Mesenchymal stem cell (in vitro differentiated cells and primary cell): ENCODE data around the gene TSPEAR.
"Not testable (repeated sequence)": the region's sequence is repeated elsewhere in the genome, so short reads cannot be mapped to it uniquely, and the experiment has no call there.

Experiments used
- DNase-seq: peaks from one replicate; pipeline ENCODE4 v3.0.0-alpha.2; 2013
- H2AFZ ChIP-seq: one replicate; pipeline ENCODE4 v1.6.1; 2013; ENCODE audit warnings: low read depth, mild to moderate bottlenecking, control low read depth, inconsistent platforms, low read length, moderate library complexity
- H2AK5ac ChIP-seq: 2 replicates; pipeline ENCODE4 v1.6.1; 2013; ENCODE audit warnings: low read length, moderate library complexity, mild to moderate bottlenecking, inconsistent platforms; ENCODE audit not compliant: severe bottlenecking
- H2BK120ac ChIP-seq: one replicate; pipeline ENCODE4 v1.6.1; 2013; ENCODE audit warnings: low read depth, mild to moderate bottlenecking, inconsistent platforms, low read length, moderate library complexity
- H2BK12ac ChIP-seq, 2 experiments: one replicate each; pipeline ENCODE4 v1.6.1; 2013; ENCODE audit warnings: inconsistent platforms in 2 of 2, low read length in 2 of 2, mild to moderate bottlenecking in 2 of 2, moderate library complexity in 2 of 2, control low read depth in 1 of 2
- H2BK15ac ChIP-seq: one replicate; pipeline ENCODE4 v1.6.1; 2013; ENCODE audit warnings: mild to moderate bottlenecking, low read depth, inconsistent platforms; ENCODE audit not compliant: poor library complexity, severe bottlenecking
- H2BK5ac ChIP-seq: 2 replicates; pipeline ENCODE4 v1.6.1; 2013; ENCODE audit warnings: low read depth, mild to moderate bottlenecking, low read length, control low read depth, inconsistent platforms; ENCODE audit not compliant: poor library complexity, severe bottlenecking
- H3K14ac ChIP-seq, 2 experiments: one replicate each; pipeline ENCODE4 v1.6.1; 2013; ENCODE audit warnings: inconsistent platforms in 2 of 2, low read length in 2 of 2, control low read depth in 1 of 2, mild to moderate bottlenecking in 1 of 2, moderate library complexity in 1 of 2
- H3K18ac ChIP-seq, 2 experiments: one replicate each; pipeline ENCODE4 v1.6.1; 2013; ENCODE audit warnings: inconsistent platforms in 2 of 2, low read length in 2 of 2, control low read depth in 1 of 2, low read depth in 1 of 2, mild to moderate bottlenecking in 1 of 2
- H3K23ac ChIP-seq, 2 experiments: one replicate each; pipeline ENCODE4 v1.6.1; 2013; ENCODE audit warnings: inconsistent platforms in 2 of 2, low read length in 2 of 2, mild to moderate bottlenecking in 2 of 2, moderate library complexity in 2 of 2, control low read depth in 1 of 2
- H3K27ac ChIP-seq: 2 replicates; pipeline ENCODE4 v1.5.1; 2013; ENCODE audit warnings: mild to moderate bottlenecking, moderate library complexity, low read length, control low read depth, inconsistent platforms; ENCODE audit not compliant: poor library complexity, severe bottlenecking
- H3K27me3 ChIP-seq, 2 experiments: 2 replicates each; pipeline versions ENCODE4 v1.6.1 to v1.7.0; 2013; ENCODE audit warnings: low read length in 2 of 2, mild to moderate bottlenecking in 2 of 2, moderate library complexity in 2 of 2, control low read depth in 1 of 2, inconsistent platforms in 1 of 2; ENCODE audit not compliant: control insufficient read depth in 1 of 2, insufficient read depth in 1 of 2
- H3K36me3 ChIP-seq, 2 experiments: 2 replicates each; pipeline versions ENCODE4 v1.6.1 to v1.7.0; 2013; ENCODE audit warnings: low read length in 2 of 2, control low read depth in 1 of 2, inconsistent platforms in 1 of 2, low read depth in 1 of 2, mild to moderate bottlenecking in 1 of 2; ENCODE audit not compliant: insufficient read depth in 2 of 2, control insufficient read depth in 1 of 2
- H3K4ac ChIP-seq, 2 experiments: one replicate each; pipeline ENCODE4 v1.6.1; 2013; ENCODE audit warnings: inconsistent platforms in 2 of 2, low read length in 2 of 2, mild to moderate bottlenecking in 2 of 2, moderate library complexity in 2 of 2, control low read depth in 1 of 2, low read depth in 1 of 2
- H3K4me1 ChIP-seq: 2 replicates; pipeline ENCODE4 v1.6.1; 2013; ENCODE audit warnings: low read depth, low read length, control low read depth; ENCODE audit not compliant: control insufficient read depth, insufficient read depth
- H3K4me2 ChIP-seq: 2 replicates; pipeline ENCODE4 v1.6.1; 2013; ENCODE audit warnings: low read length, mild to moderate bottlenecking, inconsistent platforms; ENCODE audit not compliant: poor library complexity, severe bottlenecking
- H3K4me3 ChIP-seq, 2 experiments: 2 replicates each; pipeline versions ENCODE4 v1.5.1 to v1.7.0; 2013; ENCODE audit warnings: low read length in 2 of 2, mild to moderate bottlenecking in 2 of 2, control low read depth in 1 of 2, low read depth in 1 of 2; ENCODE audit not compliant: insufficient read depth in 1 of 2
- H3K79me1 ChIP-seq: replicated peaks from 2 replicates; pipeline ENCODE4 v1.6.1; 2013; ENCODE audit warnings: mild to moderate bottlenecking, control low read depth, low read length, inconsistent platforms; ENCODE audit not compliant: poor library complexity, severe bottlenecking
- H3K9ac ChIP-seq: 2 replicates; pipeline ENCODE4 v1.7.0; 2013; ENCODE audit warnings: mild to moderate bottlenecking, low read length, moderate library complexity
- H3K9me3 ChIP-seq: 2 replicates; pipeline ENCODE4 v1.7.0; 2013; ENCODE audit warnings: mild to moderate bottlenecking, low read length; ENCODE audit not compliant: control insufficient read depth
- H4K8ac ChIP-seq: one replicate; pipeline ENCODE4 v1.6.1; 2013; ENCODE audit warnings: inconsistent platforms, mild to moderate bottlenecking, low read length, moderate library complexity
- H4K91ac ChIP-seq: one replicate; pipeline ENCODE4 v1.6.1; 2013; ENCODE audit warnings: mild to moderate bottlenecking, low read length, inconsistent platforms
- WGBS: methylation state at CpG from one replicate; pipeline ENCODE4 v1.1.7; 2013; ENCODE audit warnings: mixed read lengths; 5-methylcytosine and 5-hydroxymethylcytosine counted together

Gene TSPEAR

GRCh38 chr21:44685050-44685449 lies 26.3 kb downstream of the TSPEAR start:
- H3K27me3 ChIP-seq: peaks cover 37 to 43% of the 10 kb centered on the region in 2 experiments

GRCh38 chr21:44684483-44684882 lies 26.9 kb downstream of the TSPEAR start:
- Histone ChIP-seq H3K4me1 (no peaks in the 10 kb centered on the region), H3K23ac (no peak overlapping the region), H3K18ac (no peak overlapping the region), H3K79me1 (no peaks in the 10 kb centered on the region), H2BK120ac (no peak overlapping the region), H3K14ac (no peak overlapping the region), H3K4me3 (no peak overlapping the region), H2BK15ac (no peak overlapping the region), H2AK5ac (no peak overlapping the region), H3K36me3 (no peaks in the 10 kb centered on the region), H4K8ac (no peak overlapping the region), H3K9me3 (no peaks in the 10 kb centered on the region), H3K4ac (no peak overlapping the region), H4K91ac (no peak overlapping the region), H3K9ac (no peak overlapping the region), H2BK12ac (no peak overlapping the region), H2AFZ (no peak overlapping the region), H3K27ac (no peak overlapping the region), H3K4me2 (no peak overlapping the region), H3K27me3 (peaks cover 37 to 43% of the 10 kb centered on the region in 2 experiments), H2BK5ac (no peak overlapping the region)
- DNase-seq: no peak
- WGBS: 48% methylated on average over 6 of the region's 6 CpGs

More at GRCh38 chr21:44685050-44685449, 26.3 kb downstream of the TSPEAR start:
- H3K27ac ChIP-seq, H3K18ac ChIP-seq, H3K23ac ChIP-seq, H3K14ac ChIP-seq, H3K36me3 ChIP-seq, H3K4me1 ChIP-seq, H2BK15ac ChIP-seq, H2BK12ac ChIP-seq, H2BK5ac ChIP-seq, H2AFZ ChIP-seq, H3K9ac ChIP-seq, H3K4me3 ChIP-seq, H3K79me1 ChIP-seq, H3K9me3 ChIP-seq, H2BK120ac ChIP-seq, H3K4ac ChIP-seq, H2AK5ac ChIP-seq, H4K91ac ChIP-seq, DNase-seq, H4K8ac ChIP-seq, H3K4me2 ChIP-seq: not testable (repeated sequence)
- WGBS: 72% methylated on average over 6 of the region's 6 CpGs

- Histone ChIP-seq H3K23ac (no peak overlapping the region), H2AFZ (no peak overlapping the region), H3K9ac (no peak overlapping the region), H3K9me3 (no peaks in the 10 kb centered on the region), H3K4ac (no peak overlapping the region), H3K79me1 (no peaks in the 10 kb centered on the region), H3K18ac (no peak overlapping the region), H3K4me3 (no peak overlapping the region), H3K4me1 (no peaks in the 10 kb centered on the region), H2BK120ac (no peak overlapping the region), H2BK5ac (no peak overlapping the region), H2BK12ac (no peak overlapping the region), H4K91ac (no peak overlapping the region), H4K8ac (no peak overlapping the region), H3K27me3 (peaks cover 37 to 43% of the 10 kb centered on the region in 2 experiments), H2BK15ac (no peak overlapping the region), H2AK5ac (no peak overlapping the region), H3K27ac (no peak overlapping the region), H3K4me2 (no peak overlapping the region), H3K14ac (no peak overlapping the region), H3K36me3 (no peaks in the 10 kb centered on the region)
- no peak for DNase-seq
- 60% methylated on average over 7 of the region's 7 CpGs for WGBS
Measured at GRCh38 chr21:44684077-44684476, 27.3 kb downstream of the TSPEAR start.

GRCh38 chr21:44682580-44683151 lies 28.7 kb downstream of the TSPEAR start:
- H3K79me1 ChIP-seq: no peaks in the 10 kb centered on the region
- peaks cover 30 to 37% of the 10 kb centered on the region in 2 experiments for H3K27me3 ChIP-seq
- H4K91ac ChIP-seq: no peak overlapping the region
- no peaks in the 10 kb centered on the region for H3K9me3 ChIP-seq
- no peaks in the 10 kb centered on the region for H3K4me1 ChIP-seq
- no peak overlapping the region for H3K9ac ChIP-seq
- H3K36me3 ChIP-seq: no peaks in the 10 kb centered on the region
- no peak overlapping the region for H3K27ac ChIP-seq
- no peak overlapping the region for H3K14ac ChIP-seq
- H3K4ac ChIP-seq: no peak overlapping the region
- no peak overlapping the region for H2BK15ac ChIP-seq
- no peak overlapping the region for H2AFZ ChIP-seq
- 76% methylated on average over 15 of the region's 15 CpGs for WGBS
- no peak overlapping the region for H3K18ac ChIP-seq
- no peak overlapping the region for H4K8ac ChIP-seq
- no peak overlapping the region for H3K23ac ChIP-seq
- H2BK12ac ChIP-seq: no peak overlapping the region
- no peak overlapping the region for H3K4me2 ChIP-seq
- no peak for DNase-seq
- no peak overlapping the region for H3K4me3 ChIP-seq
- no peak overlapping the region for H2BK120ac ChIP-seq
- H2AK5ac ChIP-seq: no peak overlapping the region
- H2BK5ac ChIP-seq: no peak overlapping the region
